ENCODE measurements around the gene SERTAD3. TPM values are rescaled to one million over a fixed set of nuclear protein-coding genes. Genes with fewer than 3 reads are reported as not detected.

Gene SERTAD3
- total and polyA plus RNA-seq, 2 of the 8 experiments (the other 6 are each of a cell fraction or from before 2014, with no cell fraction given) = 15.1 to 32.1 TPM

GRCh38 chr19:40407714-40408597, 36.2 kb downstream of the SERTAD3 start (continued):
- TF ChIP-seq SRF (IDR thresholded peaks at IDR 0.05; ENCODE audit: low read depth, low read length) (no peak), ASH2L (IDR thresholded peaks at IDR 0.05; ENCODE audit: low read length) (no peak), JUND (IDR thresholded peaks at IDR 0.05; ENCODE audit: low read length) (no peak), POU5F1 (IDR thresholded peaks at IDR 0.05; ENCODE audit: low read depth, low read length) (no peak), SAP30 (IDR thresholded peaks at IDR 0.05; ENCODE audit: insufficient read depth, insufficient replicate concordance, low read length) (no peak)
